Mesenchymal stem cell (in vitro differentiated cells and primary cell): ENCODE results near the gene HMGB3.
A peak's percentile ranks its signal among the peaks of the same experiment; 100 is the strongest.

ENCODE experiments used
- DNase-seq: peaks from one replicate; pipeline ENCODE4 v3.0.0-alpha.2; 2013
- H2AFZ ChIP-seq: one replicate; pipeline ENCODE4 v1.6.1; 2013; ENCODE audit warnings: low read depth, mild to moderate bottlenecking, control low read depth, inconsistent platforms, low read length, moderate library complexity
- H2AK5ac ChIP-seq: 2 replicates; pipeline ENCODE4 v1.6.1; 2013; ENCODE audit warnings: low read length, moderate library complexity, mild to moderate bottlenecking, inconsistent platforms; ENCODE audit not compliant: severe bottlenecking
- H2BK120ac ChIP-seq: one replicate; pipeline ENCODE4 v1.6.1; 2013; ENCODE audit warnings: low read depth, mild to moderate bottlenecking, inconsistent platforms, low read length, moderate library complexity
- H2BK12ac ChIP-seq, 2 experiments: one replicate each; pipeline ENCODE4 v1.6.1; 2013; ENCODE audit warnings: inconsistent platforms in 2 of 2, low read length in 2 of 2, mild to moderate bottlenecking in 2 of 2, moderate library complexity in 2 of 2, control low read depth in 1 of 2
- H2BK15ac ChIP-seq: one replicate; pipeline ENCODE4 v1.6.1; 2013; ENCODE audit warnings: mild to moderate bottlenecking, low read depth, inconsistent platforms; ENCODE audit not compliant: poor library complexity, severe bottlenecking
- H2BK5ac ChIP-seq: 2 replicates; pipeline ENCODE4 v1.6.1; 2013; ENCODE audit warnings: low read depth, mild to moderate bottlenecking, low read length, control low read depth, inconsistent platforms; ENCODE audit not compliant: poor library complexity, severe bottlenecking
- H3K14ac ChIP-seq, 2 experiments: one replicate each; pipeline ENCODE4 v1.6.1; 2013; ENCODE audit warnings: inconsistent platforms in 2 of 2, low read length in 2 of 2, control low read depth in 1 of 2, mild to moderate bottlenecking in 1 of 2, moderate library complexity in 1 of 2
- H3K18ac ChIP-seq, 2 experiments: one replicate each; pipeline ENCODE4 v1.6.1; 2013; ENCODE audit warnings: inconsistent platforms in 2 of 2, low read length in 2 of 2, control low read depth in 1 of 2, low read depth in 1 of 2, mild to moderate bottlenecking in 1 of 2
- H3K23ac ChIP-seq, 2 experiments: one replicate each; pipeline ENCODE4 v1.6.1; 2013; ENCODE audit warnings: inconsistent platforms in 2 of 2, low read length in 2 of 2, mild to moderate bottlenecking in 2 of 2, moderate library complexity in 2 of 2, control low read depth in 1 of 2
- H3K27ac ChIP-seq: 2 replicates; pipeline ENCODE4 v1.5.1; 2013; ENCODE audit warnings: mild to moderate bottlenecking, moderate library complexity, low read length, control low read depth, inconsistent platforms; ENCODE audit not compliant: poor library complexity, severe bottlenecking
- H3K27me3 ChIP-seq, 2 experiments: 2 replicates each; pipeline versions ENCODE4 v1.6.1 to v1.7.0; 2013; ENCODE audit warnings: low read length in 2 of 2, mild to moderate bottlenecking in 2 of 2, moderate library complexity in 2 of 2, control low read depth in 1 of 2, inconsistent platforms in 1 of 2; ENCODE audit not compliant: control insufficient read depth in 1 of 2, insufficient read depth in 1 of 2
- H3K36me3 ChIP-seq, 2 experiments: 2 replicates each; pipeline versions ENCODE4 v1.6.1 to v1.7.0; 2013; ENCODE audit warnings: low read length in 2 of 2, control low read depth in 1 of 2, inconsistent platforms in 1 of 2, low read depth in 1 of 2, mild to moderate bottlenecking in 1 of 2; ENCODE audit not compliant: insufficient read depth in 2 of 2, control insufficient read depth in 1 of 2
- H3K4ac ChIP-seq, 2 experiments: one replicate each; pipeline ENCODE4 v1.6.1; 2013; ENCODE audit warnings: inconsistent platforms in 2 of 2, low read length in 2 of 2, mild to moderate bottlenecking in 2 of 2, moderate library complexity in 2 of 2, control low read depth in 1 of 2, low read depth in 1 of 2
- H3K4me1 ChIP-seq: 2 replicates; pipeline ENCODE4 v1.6.1; 2013; ENCODE audit warnings: low read depth, low read length, control low read depth; ENCODE audit not compliant: control insufficient read depth, insufficient read depth
- H3K4me2 ChIP-seq: 2 replicates; pipeline ENCODE4 v1.6.1; 2013; ENCODE audit warnings: low read length, mild to moderate bottlenecking, inconsistent platforms; ENCODE audit not compliant: poor library complexity, severe bottlenecking
- H3K4me3 ChIP-seq, 2 experiments: 2 replicates each; pipeline versions ENCODE4 v1.5.1 to v1.7.0; 2013; ENCODE audit warnings: low read length in 2 of 2, mild to moderate bottlenecking in 2 of 2, control low read depth in 1 of 2, low read depth in 1 of 2; ENCODE audit not compliant: insufficient read depth in 1 of 2
- H3K79me1 ChIP-seq: replicated peaks from 2 replicates; pipeline ENCODE4 v1.6.1; 2013; ENCODE audit warnings: mild to moderate bottlenecking, control low read depth, low read length, inconsistent platforms; ENCODE audit not compliant: poor library complexity, severe bottlenecking
- H3K9ac ChIP-seq: 2 replicates; pipeline ENCODE4 v1.7.0; 2013; ENCODE audit warnings: mild to moderate bottlenecking, low read length, moderate library complexity
- H3K9me3 ChIP-seq: 2 replicates; pipeline ENCODE4 v1.7.0; 2013; ENCODE audit warnings: mild to moderate bottlenecking, low read length; ENCODE audit not compliant: control insufficient read depth
- H4K8ac ChIP-seq: one replicate; pipeline ENCODE4 v1.6.1; 2013; ENCODE audit warnings: inconsistent platforms, mild to moderate bottlenecking, low read length, moderate library complexity
- H4K91ac ChIP-seq: one replicate; pipeline ENCODE4 v1.6.1; 2013; ENCODE audit warnings: mild to moderate bottlenecking, low read length, inconsistent platforms
- WGBS: methylation state at CpG from one replicate; pipeline ENCODE4 v1.1.7; 2013; ENCODE audit warnings: mixed read lengths; 5-methylcytosine and 5-hydroxymethylcytosine counted together

Gene HMGB3

GRCh38 chrX:150989420-150989819 lies 6.3 kb downstream of the HMGB3 start:
- H3K9me3 ChIP-seq = no peaks in the 10 kb centered on the region
- H3K4me2 ChIP-seq = no peak overlapping the region
- H2AFZ ChIP-seq = no peak overlapping the region
- 100% methylated on average over 2 of the region's 2 CpGs for WGBS
- H3K27me3 ChIP-seq = no peaks in the 10 kb centered on the region
- H2AK5ac ChIP-seq = no peak overlapping the region
- no peak for DNase-seq
- H4K8ac ChIP-seq = no peak overlapping the region
- peaks cover 2% of the 10 kb centered on the region for H3K79me1 ChIP-seq
- peaks cover 3 to 4% of the 10 kb centered on the region in 2 experiments for H3K36me3 ChIP-seq
- H4K91ac ChIP-seq = no peak overlapping the region
- H2BK5ac ChIP-seq = no peak overlapping the region
- no peak overlapping the region for H3K18ac ChIP-seq
- H3K9ac ChIP-seq = no peak overlapping the region
- no peak overlapping the region for H2BK120ac ChIP-seq
- H3K4me1 ChIP-seq = no peaks in the 10 kb centered on the region
- H3K14ac ChIP-seq = no peak overlapping the region
- no peak overlapping the region for H2BK12ac ChIP-seq
- H2BK15ac ChIP-seq = no peak overlapping the region
- H3K4ac ChIP-seq = no peak overlapping the region
- H3K23ac ChIP-seq = no peak overlapping the region
- H3K4me3 ChIP-seq = no peak overlapping the region
- no peak overlapping the region for H3K27ac ChIP-seq

GRCh38 chrX:150990910-150991309 lies 7.8 kb downstream of the HMGB3 start:
- Histone ChIP-seq H3K4me1 (no peaks in the 10 kb centered on the region), H2BK120ac (no peak overlapping the region), H2AFZ (no peak overlapping the region), H3K4ac (no peak overlapping the region), H4K91ac (no peak overlapping the region), H3K36me3 (peaks cover 3 to 4% of the 10 kb centered on the region in 2 experiments), H2AK5ac (no peak overlapping the region), H3K23ac (no peak overlapping the region), H2BK12ac (no peak overlapping the region), H3K18ac (no peak overlapping the region), H3K9me3 (no peaks in the 10 kb centered on the region), H3K27me3 (no peaks in the 10 kb centered on the region), H2BK15ac (no peak overlapping the region), H3K14ac (no peak overlapping the region), H3K27ac (no peak overlapping the region), H3K4me2 (no peak overlapping the region), H2BK5ac (no peak overlapping the region), H3K9ac (no peak overlapping the region), H3K4me3 (no peak overlapping the region), H4K8ac (no peak overlapping the region), H3K79me1 (peaks cover 2% of the 10 kb centered on the region)
- 63% methylated on average over 5 of the region's 5 CpGs for WGBS
- no peak for DNase-seq

GRCh38 chrX:151000861-151001331 lies 17.8 kb downstream of the HMGB3 start:
- Histone ChIP-seq H2AFZ (no peak overlapping the region), H3K4me2 (no peak overlapping the region), H3K79me1 (no peaks in the 10 kb centered on the region), H3K9me3 (no peaks in the 10 kb centered on the region), H3K18ac (no peak overlapping the region), H3K4me3 (no peak overlapping the region), H3K27me3 (peaks cover 0 to 3% of the 10 kb centered on the region in 2 experiments), H3K27ac (no peak overlapping the region), H3K23ac (no peak overlapping the region), H2BK120ac (no peak overlapping the region), H2AK5ac (no peak overlapping the region), H2BK12ac (no peak overlapping the region), H2BK5ac (no peak overlapping the region), H2BK15ac (no peak overlapping the region), H3K14ac (no peak overlapping the region), H3K4ac (no peak overlapping the region), H4K8ac (no peak overlapping the region), H3K9ac (no peak overlapping the region), H3K4me1 (no peaks in the 10 kb centered on the region), H3K36me3 (no peaks in the 10 kb centered on the region), H4K91ac (no peak overlapping the region)
- no peak for DNase-seq
- 92% methylated on average over 1 of the region's 5 CpGs for WGBS

GRCh38 chrX:151004085-151004484 lies 20.9 kb downstream of the HMGB3 start:
- no peak overlapping the region for H3K27ac ChIP-seq
- H2BK15ac ChIP-seq = no peak overlapping the region
- no peak overlapping the region for H3K23ac ChIP-seq
- H3K18ac ChIP-seq = no peak overlapping the region
- no peak overlapping the region for H3K4ac ChIP-seq
- H2AFZ ChIP-seq = no peak overlapping the region
- WGBS = 50% methylated on average over 1 of the region's 1 CpG
- no peaks in the 10 kb centered on the region for H3K4me1 ChIP-seq
- H3K79me1 ChIP-seq = no peaks in the 10 kb centered on the region
- H3K9ac ChIP-seq = no peak overlapping the region
- H4K91ac ChIP-seq = no peak overlapping the region
- DNase-seq = peak; percentile 1
- no peak overlapping the region for H2BK120ac ChIP-seq
- no peak overlapping the region for H2AK5ac ChIP-seq
- no peak overlapping the region for H3K4me3 ChIP-seq
- H2BK12ac ChIP-seq = no peak overlapping the region
- no peak overlapping the region for H2BK5ac ChIP-seq
- H3K36me3 ChIP-seq = no peaks in the 10 kb centered on the region
- H3K14ac ChIP-seq = no peak overlapping the region
- H3K9me3 ChIP-seq = no peaks in the 10 kb centered on the region
- H4K8ac ChIP-seq = no peak overlapping the region
- peaks cover 0 to 3% of the 10 kb centered on the region in 2 experiments for H3K27me3 ChIP-seq
- H3K4me2 ChIP-seq = no peak overlapping the region
